SK-N-DZ (cell line): ENCODE measurements around the gene STAB1.

Source experiments
- DNase-seq: peaks from one replicate; pipeline ENCODE4 v3.0.0-alpha.2; 2015; ENCODE audit warnings: low spot score
- small RNA-seq, 2 experiments: library from RNA; depleted of rRNA; stranded (forward); fragments of <200 nt; gene quantifications; one replicate each; pipeline ENCODE3, GENCODE V24; 2014

The STAB1 gene

GRCh38 chr3:52557011-52557960 lies 62.1 kb downstream of the STAB1 start:
- no peak for DNase-seq

- DNase-seq = no peak
These were observed 63.3 kb downstream of the STAB1 start for GRCh38 chr3:52558436-52558835.

- DNase-seq = no peak
These were observed 66.0 kb downstream of the STAB1 start for GRCh38 chr3:52561028-52561747.

- no peak for DNase-seq
These were observed 68.8 kb downstream of the STAB1 start for GRCh38 chr3:52563984-52564383.

- DNase-seq = no peak
These were observed 72.9 kb downstream of the STAB1 start for GRCh38 chr3:52568069-52568468.

- no peak for DNase-seq
These were observed 74.9 kb downstream of the STAB1 start for GRCh38 chr3:52570076-52570475.

GRCh38 chr3:52572221-52572620 lies 77.1 kb downstream of the STAB1 start:
- DNase-seq = no peak

Small RNA genes lying within 50 kb of the gene (small RNA-seq; reads per million reads assigned to genes)
- gene RNU6-856P (0 reads per million in 2 experiments), gene RNU6ATAC16P (0 reads per million in 2 experiments)
